GM18520 (cell line): ENCODE measurements around the gene RGS12.
"Not testable (repeated sequence)": the region's sequence is repeated elsewhere in the genome, so short reads cannot be mapped to it uniquely, and the experiment has no call there.

ENCODE experiments used
- ATAC-seq: cut with Tn5 transposase; IDR thresholded peaks from one replicate; pipeline ENCODE4 v1.9.1; 2021; ENCODE audit not compliant: unreplicated experiment

RGS12 gene

DNA sequence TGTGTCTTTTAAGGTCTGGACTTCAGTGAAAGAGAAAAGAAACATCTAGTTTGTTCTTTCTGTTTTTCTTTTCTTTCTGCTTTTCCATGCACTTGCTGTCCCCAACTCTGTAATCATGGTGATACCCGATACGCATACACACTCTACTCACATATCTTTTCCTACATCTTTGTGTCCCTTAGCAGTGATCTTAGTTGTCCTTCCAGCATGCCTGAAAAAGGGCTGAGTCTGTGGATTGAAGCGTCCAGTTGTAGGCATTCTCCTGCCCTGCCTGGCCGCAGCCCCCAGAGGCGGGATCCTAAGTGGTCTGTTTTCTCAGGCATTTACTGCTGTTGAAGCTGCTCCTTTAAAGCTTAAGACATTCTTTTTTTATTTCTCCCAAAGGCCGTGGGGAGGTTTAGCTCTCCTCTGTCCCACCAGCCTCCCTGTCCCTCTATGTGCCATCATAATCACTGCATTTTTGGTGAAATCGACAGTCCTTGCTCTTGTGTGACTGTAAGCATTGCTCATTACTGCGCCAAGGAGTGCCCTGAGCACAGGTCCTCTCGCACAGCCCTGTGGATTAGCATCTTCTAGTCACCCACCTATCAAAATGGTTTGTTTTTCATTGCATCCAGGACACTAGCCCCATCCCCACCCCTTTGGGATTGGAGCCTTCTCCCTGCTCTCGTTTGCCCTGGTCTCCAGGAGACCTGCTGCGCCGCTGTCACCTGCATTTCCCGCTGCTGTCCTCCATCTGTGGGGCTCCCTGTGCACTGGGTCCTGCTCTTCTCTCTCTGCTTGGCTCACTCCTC, 4.4 kb downstream of the RGS12 start:
- no peak for ATAC-seq

GRCh38 chr4:3299122-3299975, 6.5 kb downstream of the RGS12 start:
- ATAC-seq: no peak

- no peak for ATAC-seq
Measured at GRCh38 chr4:3299976-3300671, 7.3 kb downstream of the RGS12 start.

- ATAC-seq: not testable (repeated sequence)
Measured at GRCh38 chr4:3300882-3301281, 8.1 kb downstream of the RGS12 start.

DNA sequence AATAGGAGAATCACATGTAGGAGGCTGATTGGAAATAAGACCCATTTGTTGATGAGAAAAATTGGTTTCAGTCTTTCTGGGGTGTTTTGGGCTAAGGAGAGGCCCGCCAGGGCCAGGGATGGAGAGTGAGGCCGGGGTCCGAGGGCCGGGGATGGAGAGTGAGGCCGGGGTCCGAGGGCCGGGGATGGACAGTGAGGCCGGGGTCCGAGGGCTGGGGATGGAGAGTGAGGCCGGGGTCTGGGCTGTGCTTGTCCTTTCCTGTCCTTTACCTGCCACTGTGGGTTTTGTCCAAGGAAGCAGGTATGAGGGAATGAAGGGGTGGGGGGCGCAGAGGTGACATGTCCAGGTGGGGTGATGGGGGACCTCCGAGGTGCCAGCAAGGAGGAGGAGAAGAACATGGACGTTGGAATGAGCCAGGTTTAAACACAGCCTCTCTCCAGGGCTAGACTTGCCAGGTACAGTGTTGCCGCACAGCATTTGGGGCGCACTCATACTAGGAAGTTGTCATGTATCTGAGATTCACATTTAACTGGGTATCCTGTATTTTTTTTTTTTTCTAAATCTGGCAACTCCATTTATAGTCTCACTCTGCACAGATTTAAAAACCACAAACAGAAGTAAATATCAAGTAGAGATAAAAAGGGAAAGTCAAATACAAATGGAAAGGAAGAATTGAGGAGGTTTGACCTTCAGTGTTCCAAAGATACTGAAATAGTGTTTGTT, 8.8 kb downstream of the RGS12 start:
- no peak for ATAC-seq

DNA sequence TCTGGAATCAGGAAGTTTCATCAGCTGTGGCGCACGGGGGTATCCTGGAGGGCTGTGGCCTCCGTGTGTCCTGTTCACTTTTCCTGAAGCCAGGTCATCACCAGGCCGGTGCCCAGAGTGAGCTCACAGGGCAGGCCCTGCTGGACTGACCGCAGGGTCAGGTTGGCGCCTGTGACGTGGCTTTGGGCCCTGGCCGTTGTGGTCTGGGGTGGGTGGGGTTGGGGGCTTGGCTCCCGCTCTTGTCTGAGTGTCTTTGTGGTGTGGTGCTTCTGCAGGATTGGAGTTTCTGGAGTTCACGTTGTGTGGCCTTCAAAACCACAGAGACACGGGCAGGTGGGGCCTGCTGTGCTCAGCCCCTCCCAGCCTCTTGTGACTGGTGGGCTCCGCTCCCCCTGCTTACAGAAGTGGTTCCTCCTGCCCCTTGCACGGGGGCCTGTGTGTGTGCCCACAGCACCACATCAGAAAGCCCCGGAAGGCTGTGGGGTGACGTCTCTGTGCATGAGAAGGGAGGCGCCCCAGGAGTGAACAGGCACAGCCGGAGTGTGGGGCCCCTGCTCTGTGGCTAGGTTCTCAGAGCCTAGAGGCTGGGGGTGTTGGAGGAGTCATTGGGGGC, 9.5 kb downstream of the RGS12 start:
- ATAC-seq: no peak

DNA sequence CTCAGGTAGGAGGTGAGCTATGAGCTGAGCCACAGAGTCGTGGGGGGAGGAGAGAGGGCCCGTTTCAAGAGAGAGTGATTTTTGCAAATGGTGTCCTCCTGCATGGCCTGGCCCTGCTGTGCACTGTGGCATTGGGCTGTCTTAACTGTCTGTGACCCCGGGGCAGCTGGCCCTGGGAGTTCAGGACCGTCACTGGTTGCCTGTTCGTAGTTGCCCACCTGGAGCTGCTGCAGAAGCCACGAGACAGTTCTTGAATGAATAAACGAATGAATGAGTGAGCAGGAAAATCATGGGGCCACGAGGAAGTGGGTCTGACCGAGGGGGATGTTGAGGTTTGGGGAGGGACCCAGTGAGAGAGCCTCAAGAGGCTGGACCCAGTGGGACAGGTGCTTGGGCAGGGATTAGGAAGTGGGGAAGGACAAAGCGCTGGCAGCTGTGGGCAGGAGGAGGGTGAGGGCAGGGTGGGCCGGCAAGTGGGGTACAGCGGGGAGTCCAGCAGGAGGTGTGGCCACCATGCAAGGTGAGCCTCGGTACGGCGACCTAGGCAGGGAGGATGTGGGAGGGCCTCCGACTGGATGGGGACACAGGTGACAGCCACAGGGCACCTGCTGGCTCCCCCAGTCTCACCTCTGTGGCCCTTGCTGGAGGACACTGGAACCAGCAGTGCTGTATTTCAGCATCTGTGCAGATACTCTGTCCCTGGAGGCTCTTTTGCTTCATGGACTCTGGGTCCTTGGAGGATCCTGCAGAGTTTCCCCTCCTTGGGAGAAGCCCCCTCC, 10.2 kb downstream of the RGS12 start:
- no peak for ATAC-seq

GRCh38 chr4:3303565-3303824, 10.7 kb downstream of the RGS12 start:
- no peak for ATAC-seq

GRCh38 chr4:3303923-3304710, 11.3 kb downstream of the RGS12 start:
- ATAC-seq: no peak

DNA sequence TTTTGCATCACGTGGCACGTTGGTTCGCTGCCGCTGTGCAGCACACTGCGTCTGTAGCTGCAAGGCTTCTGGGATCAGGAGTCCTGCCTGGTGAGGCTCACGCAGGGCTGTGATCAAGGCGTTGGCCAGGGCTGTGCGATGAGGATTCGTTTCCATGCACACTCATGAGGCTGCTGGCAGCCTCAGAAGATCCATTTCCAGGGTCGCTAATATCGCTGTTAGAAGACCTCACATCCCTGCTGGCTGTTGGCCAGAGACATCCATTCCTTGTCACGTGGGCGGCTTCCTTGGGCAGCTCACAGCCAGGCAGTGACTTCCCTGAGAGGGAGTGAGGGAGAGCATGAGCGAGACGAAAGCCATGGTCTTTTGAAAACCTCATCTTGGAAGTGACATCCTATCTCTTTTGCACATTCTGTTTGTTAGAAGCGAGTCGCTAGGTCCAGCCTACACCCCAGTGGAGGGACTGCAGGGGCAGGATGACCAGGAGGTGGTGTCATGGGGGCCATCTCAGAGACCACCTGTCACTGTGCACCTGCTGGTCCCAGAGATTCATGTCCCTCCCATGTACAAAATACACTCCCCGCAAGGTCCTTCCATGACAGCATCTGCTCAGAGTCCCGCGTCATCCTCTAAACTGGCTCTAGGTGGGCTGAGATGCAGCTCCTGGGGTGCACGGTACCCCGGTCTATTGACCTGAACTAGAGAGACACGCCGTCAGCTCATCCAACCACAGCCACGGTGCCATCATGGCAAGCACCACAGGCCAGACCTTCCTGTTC, 12.2 kb downstream of the RGS12 start:
- ATAC-seq: no peak

GRCh38 chr4:3305610-3306371, 13.0 kb downstream of the RGS12 start:
- no peak for ATAC-seq

DNA sequence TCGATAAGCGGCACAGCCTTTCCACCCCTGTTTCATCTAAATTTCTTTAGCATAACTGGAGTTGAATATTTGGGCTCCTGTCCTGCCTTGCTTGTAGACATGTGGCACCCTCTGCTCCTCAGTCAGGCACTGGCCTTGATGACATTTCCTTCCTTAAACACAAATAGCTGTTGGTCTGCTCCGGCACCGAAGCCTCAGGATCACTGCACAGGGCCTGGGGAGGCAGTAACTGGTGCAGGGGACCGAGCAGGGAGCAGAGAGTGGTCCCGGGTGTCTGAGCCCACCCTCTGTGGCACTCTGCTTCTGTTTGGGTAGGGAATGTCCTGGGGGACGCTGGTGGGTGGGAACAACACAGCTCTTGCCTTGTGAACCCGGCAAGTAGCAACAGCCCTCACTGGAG, 13.6 kb downstream of the RGS12 start:
- no peak for ATAC-seq

- no peak for ATAC-seq
Measured at GRCh38 chr4:3307060-3307459, 14.2 kb downstream of the RGS12 start.

GRCh38 chr4:3307486-3307885, 14.7 kb downstream of the RGS12 start:
- ATAC-seq: no peak

GRCh38 chr4:3307891-3308575, 15.2 kb downstream of the RGS12 start:
- no peak for ATAC-seq

DNA sequence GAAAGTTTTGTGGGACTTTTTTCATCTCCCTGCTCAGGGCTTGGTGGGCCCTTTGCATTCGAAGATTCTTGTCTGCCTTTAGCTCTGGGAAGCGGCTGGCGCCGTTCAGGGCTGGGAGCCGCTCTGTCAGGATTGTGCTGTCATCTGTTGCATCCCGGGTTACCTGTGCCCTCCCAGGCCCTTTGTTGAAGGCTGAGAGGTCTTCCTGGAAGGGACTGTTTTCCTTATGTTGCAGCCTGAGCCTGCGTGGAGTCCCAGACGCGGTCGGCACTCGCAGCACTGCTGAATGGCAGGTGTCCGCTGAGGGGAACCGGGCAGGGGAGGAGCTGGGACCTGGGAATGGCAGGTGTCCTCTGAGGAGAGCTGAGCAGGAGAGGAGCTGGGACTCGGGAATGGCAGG, 15.9 kb downstream of the RGS12 start:
- ATAC-seq: no peak
